H1 (cell line): ENCODE data around the gene OPA3. TPM values are rescaled to one million over a fixed set of nuclear protein-coding genes. Genes with fewer than 3 reads are reported as not detected.
A peak's percentile ranks its signal among the peaks of the same experiment; 100 is the strongest.

Experiments used
- ATF2 ChIP-seq: IDR thresholded peaks from 2 replicates; pipeline ENCODE4 v1.6.1; 2012; ENCODE audit warnings: low read length, inconsistent platforms
- ATF3 ChIP-seq: IDR thresholded peaks from 2 replicates; pipeline ENCODE4 v1.6.1; 2011; ENCODE audit warnings: low read depth, mild to moderate bottlenecking, low read length; ENCODE audit not compliant: insufficient read depth
- BRCA1 ChIP-seq: IDR thresholded peaks from 2 replicates; pipeline ENCODE4 v1.6.1; 2012; ENCODE audit warnings: low read depth, low read length, improper control_type of control experiment
- CBX8 ChIP-seq: fragments of 300-800, 300-1000 bp; sonication (generic); IDR thresholded peaks from 2 replicates; pipeline ENCODE4 v1.7.1; 2016; ENCODE audit warnings: low read depth, low read length, borderline replicate concordance
- CEBPB ChIP-seq: IDR thresholded peaks from 2 replicates; pipeline ENCODE4 v1.6.1; 2012; ENCODE audit warnings: low read depth, low read length
- FOSL1 ChIP-seq: IDR thresholded peaks from 2 replicates; pipeline ENCODE4 v1.6.1; 2011; ENCODE audit warnings: mild to moderate bottlenecking, low read depth, low read length, moderate library complexity; ENCODE audit not compliant: insufficient read depth
- HDAC6 ChIP-seq: IDR thresholded peaks from one replicate; pipeline ENCODE4 v1.7.1; 2012; ENCODE audit warnings: low read depth, mild to moderate bottlenecking, inconsistent platforms, low read length, moderate library complexity
- KDM5A ChIP-seq: fragments of 200-600 bp; IDR thresholded peaks from 2 replicates; pipeline ENCODE4 v1.7.1; 2012; ENCODE audit warnings: mild to moderate bottlenecking, low read length, inconsistent platforms, mixed read lengths
- MAFK ChIP-seq: IDR thresholded peaks from 2 replicates; pipeline ENCODE4 v1.6.1; 2012; ENCODE audit warnings: low read depth, mild to moderate bottlenecking, improper control_type of control experiment, low read length
- PHF8 ChIP-seq: fragments of 200-600 bp; sonication (generic); conservative IDR thresholded peaks from 2 replicates; pipeline ENCODE4 v1.7.1; 2012; ENCODE audit warnings: low read depth, mild to moderate bottlenecking, inconsistent platforms, low read length, moderate library complexity
- POLR2AphosphoS5 ChIP-seq: IDR thresholded peaks from 2 replicates; pipeline ENCODE4 v1.6.1; 2011; ENCODE audit warnings: low read depth, low read length
- RFX5 ChIP-seq: IDR thresholded peaks from 2 replicates; pipeline ENCODE4 v1.6.1; 2011; ENCODE audit warnings: low read depth, low read length, improper control_type of control experiment, borderline replicate concordance
- RXRA ChIP-seq: IDR thresholded peaks from 2 replicates; pipeline ENCODE4 v1.6.1; 2011; ENCODE audit warnings: low read depth, mild to moderate bottlenecking, low read length, moderate library complexity; ENCODE audit not compliant: insufficient read depth
- SAP30 ChIP-seq: fragments of 300-600 bp; sonication (generic); IDR thresholded peaks from 2 replicates; pipeline ENCODE4 v1.7.1; 2012; ENCODE audit warnings: low read length, moderate library complexity, mild to moderate bottlenecking, inconsistent platforms; ENCODE audit not compliant: insufficient read depth, insufficient replicate concordance
- SIN3A ChIP-seq, 2 experiments: IDR thresholded peaks in 1 of 2; conservative IDR thresholded peaks in 1 of 2; 2 replicates each; pipeline ENCODE4 v1.6.1; 2011 to 2012; ENCODE audit warnings: low read length in 2 of 2, improper control_type of control experiment in 1 of 2, low read depth in 1 of 2, mild to moderate bottlenecking in 1 of 2
- SIRT6 ChIP-seq: IDR thresholded peaks from one replicate; pipeline ENCODE4 v1.7.1; 2012; ENCODE audit warnings: low read length, inconsistent platforms
- SIX5 ChIP-seq: IDR thresholded peaks from 2 replicates; pipeline ENCODE4 v1.6.1; 2011; ENCODE audit warnings: mild to moderate bottlenecking, low read depth, low read length
- SP1 ChIP-seq: IDR thresholded peaks from 2 replicates; pipeline ENCODE4 v1.6.1; 2011; ENCODE audit warnings: low read depth, low read length
- TAF1 ChIP-seq: IDR thresholded peaks from 2 replicates; pipeline ENCODE4 v1.6.1; 2011; ENCODE audit warnings: mild to moderate bottlenecking, low read depth, low read length
- TEAD4 ChIP-seq: IDR thresholded peaks from 2 replicates; pipeline ENCODE4 v1.6.1; 2012; ENCODE audit warnings: low read depth, low read length, inconsistent platforms, mixed read lengths
- USF2 ChIP-seq: IDR thresholded peaks from 2 replicates; pipeline ENCODE4 v1.6.1; 2011; ENCODE audit warnings: low read length, improper control_type of control experiment
- polyA plus RNA-seq, 7 experiments: library from polyadenylated mRNA; depleted of rRNA in 3 of 7; stranded (reverse) in 5 of 7; unstranded in 2 of 7; fragments of >200 nt in 5 of 7; fragments of 200-250 nt in 2 of 7; gene quantifications; 1 replicate in 5 of 7; 2 replicates in 1 of 7; 4 replicates in 1 of 7; pipeline versions ENCODE4 v1.2.1 to v1.2.3, GENCODE V29; 2011 to 2013; ENCODE audit warnings: missing spikeins in 2 of 7, mixed read lengths in 2 of 7
- total RNA-seq: library from RNA; stranded (reverse); fragmentation: NEBNext Ultra II Directional; extraction: Animal tissue kit (Norgen Biotek cat#: 25700); gene quantifications from 2 replicates; pipeline ENCODE4 v1.2.1, GENCODE V29; 2021

The OPA3 gene
- total and polyA plus RNA-seq, 2 of the 8 experiments (the other 6 are each of a cell fraction or from before 2014, with no cell fraction given): 12.5 to 14.5 TPM

- TF ChIP-seq HDAC6 (no peak), POLR2AphosphoS5 (peak; percentile 97), BRCA1 (peak; percentile 42; the same call in 1 of the 2 replicates), CEBPB (no peak), FOSL1 (no peak), SP1 (peak; percentile 98), SIRT6 (no peak), SIX5 (no peak), RXRA (no peak), ATF3 (no peak), TAF1 (peak; percentile 74), PHF8 (peak; percentile 97), SAP30 (no peak), KDM5A (no peak), USF2 (peak; percentile 28; the same call in 1 of the 2 replicates), SIN3A (conservative IDR thresholded peaks at IDR 0.05 in 1 of 2, IDR thresholded peaks at IDR 0.05 in 1 of 2; ENCODE audit: low read depth in 1 of 2, low read length in 2 of 2) (peak in 1 of 2 experiments; percentile 82; a peak in 2 of 4 replicates), CBX8 (no peak), TEAD4 (peak; percentile 26; the same call in 1 of the 2 replicates), MAFK (peak; percentile 33; the same call in 1 of the 2 replicates), ATF2 (no peak), RFX5 (no peak)
These were observed at the start of gene OPA3 (continued) for GRCh38 chr19:45584332-45585157.
